Rectal smooth muscle tissue (tissue), 1 donor: ENCODE measurements around the gene GATD1.
A peak's percentile ranks its signal among the peaks of the same experiment; 100 is the strongest.

Experiments used
- H3K27ac ChIP-seq: one replicate; pipeline ENCODE4 v1.7.0; 2013; ENCODE audit warnings: low read depth, low read length, inconsistent platforms
- H3K27me3 ChIP-seq: one replicate; pipeline ENCODE4 v1.7.0; 2013; ENCODE audit warnings: low read length; ENCODE audit not compliant: control insufficient read depth, insufficient read depth
- H3K36me3 ChIP-seq: one replicate; pipeline ENCODE4 v1.7.0; 2013; ENCODE audit warnings: low read length; ENCODE audit not compliant: control insufficient read depth, insufficient read depth
- H3K4me1 ChIP-seq: one replicate; pipeline ENCODE4 v1.7.0; 2013; ENCODE audit warnings: low read length; ENCODE audit not compliant: control insufficient read depth, insufficient read depth
- H3K4me3 ChIP-seq: one replicate; pipeline ENCODE4 v1.7.0; 2013; ENCODE audit warnings: low read length
- H3K9ac ChIP-seq: one replicate; pipeline ENCODE4 v1.7.0; 2013; ENCODE audit warnings: low read length

GATD1 gene

DNA sequence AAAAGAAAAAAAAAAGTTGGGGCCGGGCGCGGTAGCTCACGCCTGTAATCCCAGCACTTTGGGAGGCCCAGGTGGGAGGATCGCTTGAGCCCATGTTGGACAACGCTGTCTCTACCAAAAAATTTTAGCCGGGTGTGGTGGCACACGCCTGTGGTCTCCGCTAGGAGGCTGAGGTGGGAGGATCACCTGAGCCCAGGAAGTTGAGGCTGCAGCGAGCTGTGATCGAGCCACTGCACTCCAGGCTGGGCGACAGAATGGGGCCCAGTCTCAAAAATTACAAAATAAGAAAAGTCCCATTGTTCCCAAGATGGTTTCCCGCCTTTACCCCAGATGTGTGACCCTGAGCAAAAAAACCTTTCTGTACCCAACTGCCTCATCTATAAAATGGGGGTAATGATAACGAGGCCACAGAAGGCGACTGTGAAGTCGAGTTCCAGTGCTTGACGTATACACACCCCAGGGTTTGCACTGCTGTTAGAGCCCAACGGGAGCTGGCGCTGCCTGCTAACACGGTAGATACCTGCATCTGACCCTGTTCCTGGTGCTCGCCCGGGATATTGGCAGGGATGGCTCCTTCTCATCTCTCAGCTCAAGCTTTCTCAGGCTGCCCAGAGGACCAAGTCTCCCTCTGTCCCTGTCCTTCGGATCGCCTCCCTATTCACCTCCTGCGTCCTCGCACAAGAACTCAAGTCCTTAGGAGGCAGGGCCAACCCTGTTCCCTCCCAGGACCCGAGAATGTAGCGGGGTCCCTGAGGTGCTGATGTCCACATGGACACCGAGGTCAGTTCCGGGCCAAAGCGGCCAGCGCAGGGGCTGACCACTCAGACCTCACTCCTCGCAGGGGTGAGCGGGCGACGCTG is 31.4 kb upstream of the GATD1 start:
- Histone ChIP-seq H3K27me3 (no peaks in the 10 kb centered on the region), H3K36me3 (peaks cover 22% of the 10 kb centered on the region), H3K9ac (peak overlapping the region; percentile 93), H3K27ac (peak overlapping the region; percentile 100), H3K4me3 (peak overlapping the region; percentile 89), H3K4me1 (peaks cover 21% of the 10 kb centered on the region)

GRCh38 chr11:804599-804964 is 27.3 kb upstream of the GATD1 start:
- no peak overlapping the region for H3K9ac ChIP-seq
- no peaks in the 10 kb centered on the region for H3K27me3 ChIP-seq
- peak overlapping the region; percentile 87 for H3K27ac ChIP-seq
- peaks cover 11% of the 10 kb centered on the region for H3K4me1 ChIP-seq
- H3K4me3 ChIP-seq, result peak overlapping the region; percentile 61
- H3K36me3 ChIP-seq, result no peaks in the 10 kb centered on the region

DNA sequence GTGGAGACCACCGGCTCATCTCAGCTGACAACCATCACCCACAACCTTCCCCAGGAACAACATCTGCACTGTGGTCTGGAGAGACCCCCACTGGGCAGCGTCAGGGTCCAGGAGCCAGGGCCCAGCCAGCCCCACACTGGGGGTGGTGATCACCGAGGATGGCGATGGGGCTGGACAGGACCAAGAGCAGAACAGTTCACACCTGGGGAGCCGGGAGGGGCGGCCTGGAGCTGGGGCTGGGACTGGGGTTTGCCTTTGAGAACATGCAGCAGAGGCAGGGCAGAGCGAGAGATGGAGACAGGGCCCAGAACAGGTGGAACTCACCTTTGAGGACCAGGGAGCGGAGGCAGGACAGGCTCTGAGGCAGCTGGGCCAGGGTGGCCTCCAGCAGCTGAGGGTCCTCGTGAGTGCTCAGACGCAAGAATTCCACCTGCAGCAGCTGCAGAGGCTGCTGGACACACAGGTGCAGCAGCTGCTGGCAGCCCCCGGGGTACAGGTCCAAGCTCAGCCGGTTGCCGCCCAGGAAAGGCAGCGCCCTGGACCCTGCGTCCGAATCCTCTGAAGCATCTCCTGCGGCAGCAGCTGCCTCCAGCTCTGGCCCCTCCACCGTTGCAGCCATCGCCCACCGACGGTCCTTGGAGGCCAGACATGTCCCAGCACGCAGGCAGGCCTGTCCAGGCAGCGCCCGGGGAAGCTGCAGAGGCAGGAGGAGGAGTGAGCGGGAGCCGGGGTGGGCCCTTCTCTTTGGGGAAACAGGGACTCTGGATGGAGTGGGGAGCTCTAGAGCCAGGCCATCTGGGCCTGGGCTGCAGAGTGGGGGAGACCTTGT is 26.7 kb upstream of the GATD1 start:
- Histone ChIP-seq H3K36me3 (peaks cover 3% of the 10 kb centered on the region), H3K4me1 (peaks cover 11% of the 10 kb centered on the region), H3K27ac (no peak overlapping the region), H3K27me3 (no peaks in the 10 kb centered on the region), H3K9ac (no peak overlapping the region), H3K4me3 (peak overlapping the region; percentile 61)

DNA sequence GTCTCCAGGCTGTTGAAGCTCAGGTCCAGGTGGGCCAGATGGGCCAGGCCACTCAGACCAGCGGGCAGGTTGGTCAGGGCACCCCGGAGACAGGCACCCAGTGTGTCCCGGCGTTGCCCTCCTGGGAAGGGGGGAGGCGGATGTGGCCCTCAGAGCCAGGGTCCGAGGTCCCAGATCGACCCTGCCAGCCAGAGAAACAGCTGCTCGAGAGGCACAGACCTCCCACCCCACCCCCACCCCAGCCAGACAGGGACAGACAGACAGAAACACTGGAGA is 26.1 kb upstream of the GATD1 start:
- Histone ChIP-seq H3K27me3 (no peaks in the 10 kb centered on the region), H3K9ac (no peak overlapping the region), H3K36me3 (peaks cover 3% of the 10 kb centered on the region), H3K27ac (no peak overlapping the region), H3K4me3 (no peak overlapping the region), H3K4me1 (peaks cover 11% of the 10 kb centered on the region)

DNA sequence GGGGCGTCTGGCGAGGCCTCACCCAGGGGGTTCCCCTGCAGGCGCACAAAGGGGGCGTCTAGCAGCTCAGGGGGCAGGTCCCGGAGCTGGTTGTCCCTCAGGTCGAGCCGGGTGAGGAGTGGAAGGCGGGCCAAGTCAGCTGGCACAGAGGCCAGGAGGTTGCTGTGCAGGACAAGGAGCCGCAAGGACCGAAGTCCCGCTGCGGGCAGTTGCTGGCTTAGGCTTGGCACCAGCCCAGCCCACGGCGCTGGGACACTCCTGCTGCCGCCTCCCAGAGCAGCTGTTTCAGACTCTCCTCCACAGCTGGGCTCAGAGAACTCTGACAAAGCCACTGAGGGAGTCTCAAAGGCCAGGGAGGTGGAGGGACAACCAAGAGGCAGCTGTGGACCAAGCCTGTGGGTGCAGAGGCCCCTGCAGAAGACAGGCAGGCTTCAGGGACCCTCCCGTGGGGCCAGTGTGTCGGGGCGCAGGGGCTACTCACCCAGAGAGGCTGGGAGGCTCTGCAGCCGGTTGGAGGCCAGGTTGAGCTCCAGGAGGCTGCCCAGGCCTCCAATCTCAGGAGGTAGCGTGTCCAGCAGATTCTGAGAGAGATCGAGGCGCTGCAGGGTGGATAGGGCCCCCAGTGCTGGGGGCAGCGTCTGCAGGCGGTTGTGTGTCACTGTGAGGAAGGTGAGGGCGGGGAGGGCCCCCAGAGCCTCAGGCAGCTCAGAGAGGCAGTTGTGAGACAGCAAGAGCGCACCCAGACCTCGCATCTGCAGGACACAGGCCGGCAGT is 25.6 kb upstream of the GATD1 start:
- Histone ChIP-seq H3K4me3 (no peak overlapping the region), H3K4me1 (peaks cover 11% of the 10 kb centered on the region), H3K9ac (no peak overlapping the region), H3K27me3 (no peaks in the 10 kb centered on the region), H3K27ac (no peak overlapping the region), H3K36me3 (peaks cover 3% of the 10 kb centered on the region)

DNA sequence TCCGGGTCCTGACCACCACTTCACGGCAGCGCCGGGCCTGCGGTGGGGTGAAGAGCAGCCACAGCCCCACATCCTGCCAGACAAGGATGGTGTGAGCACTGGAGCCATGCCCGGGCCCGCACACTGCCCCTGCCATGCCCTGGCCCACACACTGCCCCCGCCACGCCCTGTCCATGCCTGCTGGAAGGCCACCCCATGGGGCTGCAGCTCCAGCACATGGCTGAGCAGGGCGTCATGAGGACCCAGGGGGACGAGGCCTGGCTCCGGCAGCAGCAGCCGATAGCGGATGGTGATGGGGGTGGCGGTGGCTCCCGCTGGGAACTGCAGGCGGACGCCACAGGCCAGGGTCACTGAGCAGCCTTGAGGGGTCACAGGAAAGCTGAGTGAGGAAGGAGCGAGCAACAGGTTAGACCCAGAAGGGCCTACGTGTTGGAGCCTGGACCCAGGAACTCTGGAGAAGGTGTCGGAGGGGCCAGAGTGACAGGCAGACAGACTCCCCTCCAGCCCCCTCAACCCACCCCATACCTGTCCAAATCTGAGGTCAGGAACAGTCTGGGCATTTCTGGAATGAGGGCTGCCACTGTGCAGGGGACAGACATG is 24.8 kb upstream of the GATD1 start:
- Histone ChIP-seq H3K27me3 (no peaks in the 10 kb centered on the region), H3K9ac (no peak overlapping the region), H3K36me3 (peaks cover 3% of the 10 kb centered on the region), H3K4me1 (peaks cover 11% of the 10 kb centered on the region), H3K27ac (no peak overlapping the region), H3K4me3 (no peak overlapping the region)

- Histone ChIP-seq H3K4me1 (peaks cover 18% of the 10 kb centered on the region), H3K9ac (no peak overlapping the region), H3K36me3 (peaks cover 3% of the 10 kb centered on the region), H3K27me3 (no peaks in the 10 kb centered on the region), H3K4me3 (no peak overlapping the region), H3K27ac (no peak overlapping the region)
These were observed 24.0 kb upstream of the GATD1 start for GRCh38 chr11:801097-801780.

GRCh38 chr11:800473-800872 is 23.2 kb upstream of the GATD1 start:
- Histone ChIP-seq H3K4me3 (no peak overlapping the region), H3K36me3 (peaks cover 3% of the 10 kb centered on the region), H3K27me3 (no peaks in the 10 kb centered on the region), H3K27ac (no peak overlapping the region), H3K4me1 (peaks cover 17% of the 10 kb centered on the region), H3K9ac (no peak overlapping the region)

DNA sequence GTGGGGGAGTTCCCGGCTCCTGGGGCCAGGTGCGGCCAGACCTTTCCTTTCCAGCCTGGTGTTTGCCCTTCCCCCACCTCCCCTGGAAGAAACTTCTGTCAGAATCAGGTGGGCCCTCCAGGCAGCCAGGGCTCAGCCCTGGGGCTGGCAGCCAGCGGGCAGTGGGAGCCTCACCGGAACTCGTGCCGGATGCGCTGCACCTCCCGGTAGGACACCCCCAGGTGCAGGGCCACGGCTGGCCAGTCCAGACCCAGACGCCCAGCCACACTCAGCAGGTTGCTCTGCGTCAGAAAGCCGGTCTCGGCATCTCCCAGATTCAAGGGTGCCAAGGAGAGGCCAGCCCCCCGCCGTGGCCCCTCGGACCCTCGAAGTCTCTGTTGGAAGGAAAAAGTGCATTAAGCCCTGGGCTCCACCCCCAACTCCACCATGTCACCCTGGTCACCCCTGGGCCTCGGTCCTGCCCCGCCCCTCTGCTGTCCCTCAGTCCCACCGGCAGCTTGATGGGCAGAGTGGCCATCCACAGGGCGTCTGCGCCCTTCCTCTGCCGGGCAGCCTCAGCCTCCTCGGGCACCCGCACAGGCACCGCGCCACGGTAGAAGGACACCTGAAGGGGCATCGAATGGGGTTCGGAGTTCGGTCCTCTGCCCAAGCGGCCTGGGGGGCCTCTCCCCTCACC is 22.5 kb upstream of the GATD1 start:
- peaks cover 3% of the 10 kb centered on the region for H3K36me3 ChIP-seq
- no peak overlapping the region for H3K9ac ChIP-seq
- H3K4me3 ChIP-seq, result no peak overlapping the region
- H3K4me1 ChIP-seq, result peaks cover 14% of the 10 kb centered on the region
- no peak overlapping the region for H3K27ac ChIP-seq
- H3K27me3 ChIP-seq, result no peaks in the 10 kb centered on the region

DNA sequence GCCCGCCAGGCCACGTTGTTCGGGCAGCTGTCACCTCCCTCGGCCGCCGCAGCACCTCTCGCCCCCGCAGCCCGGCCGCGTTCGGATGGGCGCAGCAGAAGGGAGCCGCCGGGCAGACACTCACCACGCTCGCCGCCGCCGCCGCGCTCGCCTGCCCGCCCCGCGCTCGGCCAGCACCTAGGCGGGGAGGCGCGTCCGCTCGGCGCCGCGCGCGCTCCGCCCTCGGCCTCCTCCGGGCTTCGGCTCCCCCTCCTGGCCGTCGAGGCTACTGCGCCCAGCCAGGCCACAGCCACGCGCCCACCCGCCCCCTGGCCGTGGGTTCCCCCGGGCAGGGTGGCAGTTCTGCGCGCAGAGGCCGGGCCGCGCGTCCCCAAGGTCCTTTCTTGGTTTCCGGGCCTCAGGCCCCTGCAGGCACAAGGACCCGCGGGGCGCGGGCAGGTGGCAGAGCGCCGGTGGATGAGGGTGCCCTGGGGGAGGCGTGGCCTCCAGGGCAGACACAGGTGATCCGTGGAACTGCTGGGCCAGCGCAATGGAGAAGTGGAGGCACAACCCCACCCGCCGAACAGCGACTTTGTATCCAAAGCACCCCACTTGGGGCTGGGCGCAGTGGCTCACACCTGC is 20.9 kb upstream of the GATD1 start, which contains the start of gene SLC25A22:
Gene SLC25A22, minus strand, starts transcription at position 189 of the 621 bp plus-strand sequence. CDS start 3,275 bp downstream, outside the sequence.
- Histone ChIP-seq H3K9ac (peak within 1 kb of the TSS; percentile 52), H3K36me3 (peaks cover 3% of the 10 kb centered on the region), H3K4me3 (peak within 1 kb of the TSS; percentile 71), H3K27ac (peak within 1 kb of the TSS; percentile 77), H3K27me3 (no peaks in the 10 kb centered on the region), H3K4me1 (peaks cover 7% of the 10 kb centered on the region)
